Hematopoietic multipotent progenitor cell treated with erythropoietin and hydrocortisone succinate and interleukin-3 and kit ligand, for 6 days (in vitro differentiated cells): ENCODE measurements around the gene LYRM4.

Experiments
- DNase-seq: peaks from one replicate; pipeline ENCODE4 v3.0.0-alpha.2; 2015

Gene LYRM4

GRCh38 chr6:5260661-5261544 is at the start of gene LYRM4, which contains the start of gene FARS2:
LYRM4 (minus strand) TSS chr6:5260950; CDS start chr6:5260733, 217 bp downstream.
FARS2 (plus strand) TSS chr6:5261513.
- peak; percentile 93 for DNase-seq

GRCh38 chr6:5308066-5308465 is 47.3 kb upstream of the LYRM4 start:
- no peak for DNase-seq

- no peak for DNase-seq
These were observed 46.3 kb upstream of the LYRM4 start for GRCh38 chr6:5307058-5307457.

DNA sequence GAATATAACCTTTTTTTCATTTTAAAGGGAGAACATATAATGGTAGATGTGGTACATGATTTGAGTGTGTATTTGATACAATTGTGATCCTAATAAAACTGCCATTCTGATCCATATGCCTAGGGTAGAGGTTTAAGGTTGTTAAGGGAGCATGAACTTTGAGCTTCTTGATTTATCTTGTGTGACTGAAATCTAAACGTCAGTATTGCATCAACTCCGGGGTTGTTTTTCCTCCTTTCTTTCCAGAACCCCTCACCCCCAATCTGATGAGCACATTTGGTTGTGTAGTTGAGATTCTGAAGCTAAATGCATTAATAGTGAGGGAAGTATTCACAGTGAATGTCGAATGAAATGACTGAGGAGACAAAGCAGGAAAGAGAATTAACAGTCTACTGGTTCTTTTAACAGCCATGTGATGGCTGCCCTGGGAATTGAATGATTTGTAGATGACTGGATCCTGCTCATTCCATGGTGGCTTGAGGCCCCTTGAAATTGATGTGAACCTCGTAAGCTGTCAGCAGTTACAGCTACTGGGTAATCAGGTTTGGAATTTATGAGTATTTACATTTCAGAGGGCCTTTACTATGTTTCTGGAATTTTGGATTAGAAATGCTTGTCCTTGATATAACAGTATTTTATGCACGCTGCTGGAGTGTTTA is 45.3 kb upstream of the LYRM4 start:
- no peak for DNase-seq

- DNase-seq: no peak
These were observed 42.9 kb upstream of the LYRM4 start for GRCh38 chr6:5303682-5304081.

GRCh38 chr6:5302995-5303622 is 42.4 kb upstream of the LYRM4 start:
- DNase-seq: peak; percentile 58

GRCh38 chr6:5302220-5302946 is 41.6 kb upstream of the LYRM4 start:
- peak; percentile 52 for DNase-seq

DNA sequence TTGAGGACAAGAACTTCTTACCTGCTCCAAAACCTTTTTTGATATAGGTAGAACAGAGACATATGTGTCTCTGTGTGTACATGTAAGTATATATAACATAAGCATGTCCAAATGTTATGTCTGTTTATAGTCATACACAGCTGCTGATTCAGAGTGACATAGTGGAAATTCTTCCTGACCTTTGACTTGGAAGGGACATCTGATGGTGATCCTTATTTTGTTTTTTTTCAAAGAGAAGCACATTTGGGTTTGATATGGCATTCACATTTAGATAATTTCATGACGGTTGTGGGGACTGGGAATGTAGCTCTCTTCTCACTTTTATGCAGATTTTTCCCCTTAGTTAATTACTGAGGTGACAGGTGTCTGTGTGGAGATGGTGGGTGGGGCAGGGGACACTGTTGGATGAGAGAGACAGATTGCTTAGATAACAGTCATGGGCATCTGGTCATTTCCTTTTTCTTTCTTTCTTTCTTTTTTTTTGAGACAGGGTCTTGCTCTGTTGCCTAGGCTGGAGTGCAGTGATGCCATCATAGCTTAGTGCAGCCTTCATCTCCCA is 39.5 kb upstream of the LYRM4 start:
- no peak for DNase-seq

DNA sequence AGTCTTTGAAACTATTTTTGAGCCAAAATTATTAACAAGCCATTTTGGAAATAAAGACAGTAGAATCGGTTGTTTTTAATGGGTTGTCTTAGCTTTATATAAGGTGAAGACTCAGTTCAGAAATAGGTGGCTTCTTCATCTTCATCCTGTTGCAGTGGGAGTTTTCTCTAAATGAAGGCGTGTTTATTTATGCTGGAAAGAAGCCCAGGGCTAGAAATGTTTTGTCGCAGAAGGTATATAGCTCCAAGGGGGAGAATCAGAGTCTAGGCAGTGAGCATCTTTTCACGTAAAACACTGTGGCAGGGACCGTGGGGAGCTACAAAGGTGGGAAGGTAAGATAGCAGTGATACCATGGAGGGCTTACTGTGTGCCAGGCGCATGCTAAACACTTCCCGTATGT is 34.9 kb upstream of the LYRM4 start:
- DNase-seq: no peak

DNA sequence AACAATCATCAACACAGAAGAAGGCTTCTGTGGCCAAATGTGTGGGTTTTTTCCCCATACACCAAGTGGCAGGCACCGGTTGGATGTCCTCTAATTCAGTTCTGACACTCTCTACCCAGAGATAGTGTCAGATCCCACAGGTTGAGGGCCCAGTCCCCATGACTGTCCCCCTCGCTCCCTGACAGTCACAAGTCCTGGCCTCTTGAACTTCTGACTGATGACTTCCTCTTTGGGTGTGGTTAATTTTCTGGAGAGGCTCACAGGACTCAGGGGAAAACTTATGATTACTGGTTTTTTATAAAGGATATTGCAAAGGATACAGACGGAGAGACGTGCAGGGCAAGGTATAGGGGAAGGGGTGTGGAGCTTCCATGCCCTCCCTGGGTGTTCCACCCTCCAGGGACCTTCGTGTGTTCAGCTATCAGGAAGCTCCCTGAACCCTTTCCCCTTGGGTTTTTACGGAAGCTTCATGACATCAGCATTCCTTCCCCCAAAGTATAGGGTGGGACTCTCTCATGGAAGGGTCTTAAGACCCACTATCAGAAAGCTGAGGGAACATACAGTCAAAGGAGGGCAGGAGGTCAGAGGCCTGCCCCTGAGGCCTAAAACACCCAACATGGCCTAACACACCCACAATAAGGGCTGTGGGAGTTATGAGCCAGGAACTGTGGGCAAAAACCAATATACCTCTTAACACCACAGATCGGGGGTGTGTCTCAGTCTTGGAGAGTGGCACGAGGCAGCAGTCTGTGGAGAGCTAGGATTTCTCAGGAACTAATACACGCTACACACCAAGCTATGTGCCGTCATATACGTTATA is 33.9 kb upstream of the LYRM4 start:
- peak; percentile 41 for DNase-seq

DNA sequence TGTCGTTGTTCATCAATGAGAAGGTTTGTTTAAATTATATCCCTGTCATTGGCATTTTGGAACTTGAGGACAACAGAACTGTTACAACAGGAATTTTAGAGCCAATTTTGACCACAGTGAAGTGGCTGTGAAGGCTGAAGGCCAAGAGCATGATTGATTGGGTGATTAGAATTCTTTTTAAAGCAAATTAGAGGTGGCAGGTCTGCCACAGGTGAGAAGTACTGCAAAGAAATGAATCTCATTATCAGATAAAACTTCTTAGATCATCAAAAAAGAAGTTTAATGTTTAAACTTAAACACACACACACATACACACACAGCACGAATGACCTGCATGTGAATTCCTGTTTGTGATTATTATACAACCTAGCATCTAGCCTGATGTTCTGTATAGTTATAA is 32.9 kb upstream of the LYRM4 start:
- no peak for DNase-seq

DNA sequence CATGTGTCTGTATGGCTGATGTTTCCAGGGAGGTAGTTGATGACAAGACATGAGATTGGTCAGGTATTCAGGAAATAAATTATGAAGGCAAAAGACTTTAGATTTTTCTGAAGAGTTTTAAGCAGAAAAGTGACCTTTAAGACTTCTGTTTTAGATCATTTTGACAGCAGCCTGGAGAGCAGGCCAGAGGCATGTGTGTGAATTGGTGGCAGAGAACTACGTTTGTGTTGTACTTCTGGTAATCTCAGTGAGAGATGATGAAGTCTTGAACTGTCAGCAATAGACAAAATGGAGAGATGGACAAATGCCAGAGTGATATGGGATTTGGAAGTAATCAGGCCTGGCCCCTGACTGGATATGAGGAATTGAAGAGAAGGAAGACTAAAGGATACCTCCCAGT is 31.4 kb upstream of the LYRM4 start:
- no peak for DNase-seq

DNA sequence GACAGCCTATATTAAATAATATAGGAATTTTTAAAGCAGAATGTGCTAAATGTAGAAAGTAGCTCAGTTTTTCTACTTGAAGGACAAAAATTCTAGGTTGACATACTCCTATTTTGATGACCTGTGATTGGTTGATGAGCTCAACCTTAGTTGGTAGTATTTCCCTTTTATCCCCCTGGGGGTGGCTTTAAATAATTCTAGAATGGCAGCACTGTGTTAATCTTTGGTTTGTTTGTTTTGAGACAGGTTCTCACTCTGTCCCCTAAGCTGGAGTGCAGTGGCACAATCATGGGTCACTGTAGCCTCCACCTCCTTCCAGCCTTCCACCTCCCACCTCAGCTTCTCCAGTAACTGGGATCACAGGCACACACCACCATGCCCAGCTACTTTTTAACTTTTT is 29.8 kb upstream of the LYRM4 start:
- DNase-seq: no peak

DNA sequence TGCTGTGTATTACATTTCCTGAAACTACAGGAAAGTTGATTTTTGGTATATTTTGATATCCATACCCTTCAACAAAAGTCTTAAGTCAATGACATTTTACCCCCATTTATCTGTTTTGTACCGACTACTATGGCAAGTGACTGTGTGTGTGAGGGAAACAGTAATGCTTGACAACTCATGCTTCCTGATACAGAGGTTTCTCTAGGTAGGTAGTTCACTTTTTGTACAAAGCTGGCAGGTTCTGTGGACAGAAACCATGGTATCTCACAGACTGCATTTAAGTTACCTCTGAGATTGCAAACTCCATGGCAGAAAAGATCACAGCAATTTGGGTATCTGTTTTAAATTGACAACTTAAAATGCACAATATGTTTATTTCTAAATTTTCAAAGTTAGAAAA is 29.3 kb upstream of the LYRM4 start:
- no peak for DNase-seq

GRCh38 chr6:5287966-5288297 is 27.2 kb upstream of the LYRM4 start:
- no peak for DNase-seq

DNA sequence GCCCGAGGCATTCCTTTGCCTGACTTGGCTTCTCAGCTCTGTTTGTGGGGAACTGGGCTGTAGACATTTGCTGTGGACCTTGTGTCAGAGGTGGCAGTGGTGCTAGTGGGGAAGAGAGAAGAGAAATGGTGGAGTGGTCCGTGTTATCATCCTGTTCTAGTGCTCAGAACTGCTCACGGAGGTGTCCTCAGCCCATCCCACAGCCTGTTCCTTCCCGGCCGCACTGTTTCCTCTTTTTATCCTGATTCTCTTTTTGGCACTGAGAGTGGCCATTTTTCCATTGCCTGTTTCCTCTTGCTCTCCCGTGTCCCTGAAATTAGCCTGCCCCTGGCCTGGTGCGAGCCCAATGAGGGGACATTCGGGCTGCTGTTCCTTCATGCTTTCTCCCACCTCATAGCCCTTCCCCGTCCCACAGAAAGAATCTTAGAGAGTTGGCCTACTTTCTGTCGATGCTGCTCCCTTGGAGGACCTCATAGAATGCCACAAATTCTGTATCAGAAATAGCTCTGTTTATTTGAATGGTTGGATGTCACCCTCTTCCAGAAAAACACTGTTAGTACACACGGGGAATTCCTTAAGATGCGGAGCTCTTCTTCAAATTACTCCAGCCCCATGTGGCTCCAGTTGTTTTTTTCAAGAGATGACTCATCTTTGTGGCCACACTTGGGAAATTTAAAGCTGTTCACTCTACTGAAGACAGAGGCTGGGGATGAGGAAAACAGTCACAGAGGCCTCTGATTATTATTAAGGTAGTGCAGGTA is 26.6 kb upstream of the LYRM4 start:
- no peak for DNase-seq

DNA sequence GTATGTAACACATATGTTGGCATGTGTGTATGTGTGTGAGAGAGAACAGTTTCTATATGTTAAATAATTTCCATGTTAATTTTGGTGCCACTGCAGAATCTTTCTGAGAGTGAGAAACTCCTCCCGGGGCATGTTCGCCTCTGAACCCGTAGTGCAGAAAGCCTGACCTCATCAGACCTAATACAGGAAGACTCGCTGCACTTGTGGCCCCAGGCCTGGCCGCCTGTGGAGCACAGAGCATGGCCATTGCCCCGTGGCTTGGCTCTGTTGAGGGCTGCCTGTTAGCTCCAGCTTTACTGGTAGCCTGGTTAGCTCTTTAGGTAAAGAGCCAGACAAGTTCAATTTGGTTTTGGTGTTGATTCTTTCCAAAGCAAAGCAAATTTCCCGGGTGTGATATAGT is 26.0 kb upstream of the LYRM4 start:
- no peak for DNase-seq

DNA sequence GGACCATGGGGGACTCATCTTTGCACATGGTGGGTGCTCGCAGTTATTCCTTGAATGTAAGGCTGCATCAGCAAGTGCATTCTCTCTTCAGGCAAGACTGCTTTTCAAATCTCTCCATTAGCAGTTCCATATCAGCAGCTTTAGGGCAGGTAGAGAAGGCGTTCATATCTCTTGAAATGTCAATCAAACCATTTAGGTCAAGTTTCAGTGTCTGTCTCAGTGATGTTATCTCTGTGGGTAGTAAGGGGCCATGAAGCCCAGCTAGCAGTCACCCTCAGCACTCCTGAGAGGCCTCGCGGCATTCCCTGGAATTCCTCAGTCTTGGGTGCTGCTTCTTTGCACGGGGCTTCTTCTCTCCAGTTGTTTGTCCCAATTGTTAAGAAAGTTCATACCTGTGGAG is 24.8 kb upstream of the LYRM4 start:
- no peak for DNase-seq

DNA sequence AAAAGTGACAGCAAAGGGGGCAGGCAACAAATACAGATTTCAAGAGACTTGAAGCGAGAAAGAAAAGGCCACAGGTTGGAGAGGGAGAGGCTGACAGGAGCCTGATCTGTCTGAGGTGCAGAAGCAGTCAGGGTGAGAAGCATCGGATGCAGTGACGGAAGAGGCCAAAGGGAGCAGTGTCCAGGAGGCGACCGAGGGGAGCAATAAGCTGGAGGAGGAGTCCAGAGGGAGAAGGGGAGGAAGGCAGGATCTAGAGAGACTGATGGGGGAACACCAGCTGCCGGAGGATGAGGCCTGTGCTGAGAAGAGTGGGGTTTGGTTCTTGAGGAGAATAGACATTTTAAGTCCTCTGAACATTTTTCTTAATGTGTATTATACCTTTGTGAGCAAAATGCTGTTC is 24.3 kb upstream of the LYRM4 start:
- no peak for DNase-seq

GRCh38 chr6:5282191-5282623 is 21.5 kb upstream of the LYRM4 start:
- peak; percentile 37 for DNase-seq

- no peak for DNase-seq
These were observed 20.2 kb upstream of the LYRM4 start for GRCh38 chr6:5280920-5281319.
